Keratinocyte (primary cell): ENCODE data around the gene PSMC1. TPM values are rescaled to one million over a fixed set of nuclear protein-coding genes. Genes with fewer than 3 reads are reported as not detected.

Source experiments
- DNase-seq: peaks from one replicate; pipeline ENCODE4 v3.0.0-alpha.2; 2011; ENCODE audit warnings: low read depth, missing footprints, low spot score
- FAIRE-seq: peaks from 2 replicates; lab custom pipeline; 2011; peaks lifted over from hg19 to GRCh38; lab: Jason Lieb, UNC
- H2AFZ ChIP-seq: 2 replicates; pipeline ENCODE4 v1.6.0; 2012; ENCODE audit warnings: low read length, control low read depth, inconsistent platforms; ENCODE audit not compliant: control insufficient read depth
- H3K27ac ChIP-seq: 2 replicates; pipeline ENCODE4 v1.5.1; 2011; ENCODE audit warnings: low read length; ENCODE audit not compliant: control insufficient read depth, insufficient read depth
- H3K27me3 ChIP-seq: 3 replicates; pipeline ENCODE4 v1.6.0; 2011; ENCODE audit warnings: low read length; ENCODE audit not compliant: control insufficient read depth, insufficient read depth; ENCODE audit errors: extremely low read depth
- H3K36me3 ChIP-seq, 2 experiments: 2 replicates in 1 of 2; 3 replicates in 1 of 2; pipeline ENCODE4 v1.5.1; 2011; ENCODE audit warnings: low read length in 2 of 2, mild to moderate bottlenecking in 1 of 2; ENCODE audit not compliant: control insufficient read depth in 2 of 2, insufficient read depth in 2 of 2; ENCODE audit errors: extremely low read depth in 1 of 2
- H3K4me1 ChIP-seq: 3 replicates; pipeline ENCODE4 v1.5.1; 2011; ENCODE audit warnings: low read length; ENCODE audit not compliant: control insufficient read depth, insufficient read depth; ENCODE audit errors: extremely low read depth
- H3K4me2 ChIP-seq: 3 replicates; pipeline ENCODE4 v1.6.0; 2011; ENCODE audit warnings: low read depth, low read length; ENCODE audit not compliant: control insufficient read depth, insufficient read depth; ENCODE audit errors: extremely low read depth
- H3K4me3 ChIP-seq, 3 experiments: fragments of 200-600 bp in 1 of 3; sonication (generic) in 1 of 3; 2 replicates in 2 of 3; 3 replicates in 1 of 3; pipeline ENCODE4 v1.5.1; 2011 to 2016; ENCODE audit warnings: low read length in 3 of 3, mild to moderate bottlenecking in 3 of 3, control low read depth in 2 of 3, inconsistent platforms in 1 of 3, low read depth in 1 of 3, mixed read lengths in 1 of 3, mixed run types in 1 of 3, moderate library complexity in 1 of 3; ENCODE audit not compliant: control insufficient read depth in 2 of 3, insufficient read depth in 2 of 3; ENCODE audit errors: extremely low read depth in 1 of 3
- H3K79me2 ChIP-seq: 2 replicates; pipeline ENCODE4 v1.6.0; 2012; ENCODE audit warnings: low read length; ENCODE audit not compliant: control insufficient read depth, insufficient read depth
- H3K9ac ChIP-seq: 3 replicates; pipeline ENCODE4 v1.6.0; 2011; ENCODE audit warnings: low read length; ENCODE audit not compliant: control insufficient read depth, insufficient read depth; ENCODE audit errors: extremely low read depth
- H3K9me1 ChIP-seq: 3 replicates; pipeline ENCODE4 v1.6.0; 2011; ENCODE audit warnings: low read length; ENCODE audit not compliant: control insufficient read depth, insufficient read depth; ENCODE audit errors: extremely low read depth
- H3K9me3 ChIP-seq: 2 replicates; pipeline ENCODE4 v1.5.1; 2012; ENCODE audit warnings: low read depth, low read length; ENCODE audit not compliant: control insufficient read depth
- H4K20me1 ChIP-seq: 3 replicates; pipeline ENCODE4 v1.6.0; 2011; ENCODE audit warnings: low read length; ENCODE audit not compliant: control insufficient read depth, insufficient read depth; ENCODE audit errors: extremely low read depth
- CTCF ChIP-seq, 3 experiments: IDR thresholded peaks in 1 of 3; conservative IDR thresholded peaks in 1 of 3; optimal IDR thresholded peaks in 1 of 3; 2 replicates in 2 of 3; 3 replicates in 1 of 3; pipeline versions ENCODE3 to v1.5.1; 2011; ENCODE audit warnings: low read length in 3 of 3, mild to moderate bottlenecking in 3 of 3, moderate library complexity in 2 of 3, control low read depth in 1 of 3, inconsistent platforms in 1 of 3; ENCODE audit not compliant: insufficient read depth in 2 of 3; ENCODE audit errors: extremely low read depth in 1 of 3
- EZH2 ChIP-seq: IDR thresholded peaks from one replicate; pipeline ENCODE4 v1.6.1; 2012; ENCODE audit warnings: inconsistent platforms, mild to moderate bottlenecking, low read length, moderate library complexity
- dilution Hi-C: fragments of 300-500 bp; cut with MboI; formaldehyde crosslinking; loops from one replicate; pipeline ENCODE4 v1.7.0; 2020; ENCODE audit warnings: low sequenced_read_pairs; ENCODE audit not compliant: extremely low pct_ligation_motif_present
- polyA plus RNA-seq, 5 experiments: library from polyadenylated mRNA; depleted of rRNA in 3 of 5; stranded (reverse) in 3 of 5; stranded (forward) in 1 of 5; unstranded in 1 of 5; fragments of >200 nt; gene quantifications; 1 replicate in 1 of 5; 2 replicates in 3 of 5; 3 replicates in 1 of 5; pipeline versions ENCODE4 v1.2.1 to v1.2.3, GENCODE V29; 2011 to 2012; ENCODE audit warnings: missing spikeins in 2 of 5, low read depth in 1 of 5, low replicate concordance in 1 of 5

The PSMC1 gene
- polyA plus RNA-seq, 1 donor (not counting 4 experiments of a cell fraction or from before 2014, with no cell fraction given), result 234 TPM

DNA sequence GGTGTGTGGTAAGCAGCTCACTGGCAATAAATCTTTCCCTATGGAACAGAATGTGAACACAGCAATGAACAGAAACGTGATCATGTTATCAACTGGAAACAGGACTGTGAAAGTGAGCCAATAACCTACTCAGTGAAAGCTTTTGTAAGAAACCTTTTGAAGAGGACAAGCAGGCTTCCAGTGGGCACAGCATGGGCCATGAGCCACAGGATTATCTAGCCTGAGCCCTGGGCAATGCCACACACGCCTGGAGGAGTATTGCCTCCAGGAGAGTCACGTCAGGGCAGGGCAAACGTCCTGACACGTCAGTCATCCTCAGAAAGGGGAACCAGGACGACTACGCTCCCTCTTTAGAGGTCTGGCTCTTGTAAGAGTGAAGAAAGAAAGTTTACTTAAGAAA lies 43.1 kb downstream of the PSMC1 start:
- DNase-seq (no peak), FAIRE-seq (no peak)
- Histone ChIP-seq H3K27me3 (no peaks in the 10 kb centered on the region), H3K36me3 (peaks cover 8 to 12% of the 10 kb centered on the region in 2 experiments), H3K9ac (no peak overlapping the region), H3K27ac (no peak overlapping the region), H3K9me1 (no peaks in the 10 kb centered on the region), H3K9me3 (no peaks in the 10 kb centered on the region), H3K4me2 (no peak overlapping the region), H3K4me1 (no peaks in the 10 kb centered on the region), H2AFZ (no peak overlapping the region), H3K4me3 (no peak overlapping the region), H4K20me1 (no peaks in the 10 kb centered on the region), H3K79me2 (no peaks in the 10 kb centered on the region)
- TF ChIP-seq CTCF (optimal IDR thresholded peaks at IDR 0.05 in 1 of 3, IDR thresholded peaks at IDR 0.05 in 1 of 3, conservative IDR thresholded peaks at IDR 0.05 in 1 of 3; ENCODE audit: extremely low read depth in 1 of 3, insufficient read depth in 2 of 3, low read length in 3 of 3) (no peak), EZH2 (no peak)
- dilution Hi-C loops, result no loop called here

DNA sequence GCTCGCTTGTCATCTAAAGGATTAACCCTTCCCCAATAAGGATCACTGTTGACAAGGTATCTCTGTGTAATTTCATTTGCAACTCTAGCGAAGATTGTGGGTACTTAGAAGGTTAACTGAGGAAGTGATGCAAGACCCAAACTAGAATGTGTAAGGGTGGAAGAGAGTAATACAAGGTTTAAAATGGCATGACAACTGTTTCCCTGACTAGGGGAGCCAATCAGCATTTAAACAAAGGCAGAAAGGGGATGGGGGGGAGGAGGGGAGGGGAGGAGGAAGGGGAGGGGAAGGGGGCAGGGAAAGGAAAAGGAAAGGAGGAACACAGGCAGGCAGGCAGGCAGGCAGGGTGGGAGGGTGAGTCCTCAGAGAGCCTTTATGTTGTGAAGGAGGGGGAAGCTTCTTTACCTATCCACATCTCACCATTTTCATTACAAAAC lies 44.3 kb downstream of the PSMC1 start:
- no peaks in the 10 kb centered on the region for H3K27me3 ChIP-seq
- H4K20me1 ChIP-seq, result no peaks in the 10 kb centered on the region
- H3K27ac ChIP-seq, result no peak overlapping the region
- dilution Hi-C loops, result no loop called here
- FAIRE-seq (no peak), DNase-seq (no peak)
- peaks cover 4 to 10% of the 10 kb centered on the region in 2 experiments for H3K36me3 ChIP-seq
- no peaks in the 10 kb centered on the region for H3K79me2 ChIP-seq
- no peak overlapping the region for H3K4me2 ChIP-seq
- H3K4me3 ChIP-seq, result no peak overlapping the region
- H3K9me1 ChIP-seq, result no peaks in the 10 kb centered on the region
- H3K9me3 ChIP-seq, result no peaks in the 10 kb centered on the region
- H3K9ac ChIP-seq, result no peak overlapping the region
- H2AFZ ChIP-seq, result no peak overlapping the region
- H3K4me1 ChIP-seq, result no peaks in the 10 kb centered on the region
- no peak for TF ChIP-seq CTCF (optimal IDR thresholded peaks at IDR 0.05 in 1 of 3, IDR thresholded peaks at IDR 0.05 in 1 of 3, conservative IDR thresholded peaks at IDR 0.05 in 1 of 3; ENCODE audit: extremely low read depth in 1 of 3, insufficient read depth in 2 of 3, low read length in 3 of 3)
- no peak for TF ChIP-seq EZH2
